ENCODE results near the gene REC114.
"Not testable (repeated sequence)": the region's sequence is repeated elsewhere in the genome, so short reads cannot be mapped to it uniquely, and the experiment has no call there.

- TF ChIP-seq EZH2 (IDR thresholded peaks at IDR 0.05; ENCODE audit: low read length); CTCF (optimal IDR thresholded peaks at IDR 0.05 in 1 of 3, IDR thresholded peaks at IDR 0.05 in 1 of 3, conservative IDR thresholded peaks at IDR 0.05 in 1 of 3; ENCODE audit: extremely low read depth in 1 of 3, insufficient read depth in 2 of 3, low read length in 3 of 3): not testable (repeated sequence)
Observed at GRCh38 chr15:73448158-73448758, 5.3 kb downstream of the REC114 start.
